NCI-H82 treated with DMSO at 0.1 percent for 48 hours (cell line): ENCODE measurements around the gene SZT2.
"Not testable (repeated sequence)": the region's sequence is repeated elsewhere in the genome, so short reads cannot be mapped to it uniquely, and the experiment has no call there.

Experiments
- DNase-seq: peaks from one replicate; lab custom pipeline; 2025; ENCODE audit not compliant: unreplicated experiment; lab: John Stamatoyannopoulos, UW

Gene SZT2

GRCh38 chr1:43453442-43454269 lies 64.0 kb downstream of the SZT2 start, which contains the start of gene HYI:
Gene HYI, minus strand, starts transcription at chr1:43453931. Its CDS starts 138 bp downstream, at chr1:43453793.
- DNase-seq: no peak

- no peak for DNase-seq
These were observed 64.7 kb downstream of the SZT2 start for GRCh38 chr1:43454270-43455011.

- no peak for DNase-seq
These were observed 65.7 kb downstream of the SZT2 start for GRCh38 chr1:43455213-43455889.

GRCh38 chr1:43458379-43458778 lies 68.7 kb downstream of the SZT2 start:
- not testable (repeated sequence) for DNase-seq

DNA sequence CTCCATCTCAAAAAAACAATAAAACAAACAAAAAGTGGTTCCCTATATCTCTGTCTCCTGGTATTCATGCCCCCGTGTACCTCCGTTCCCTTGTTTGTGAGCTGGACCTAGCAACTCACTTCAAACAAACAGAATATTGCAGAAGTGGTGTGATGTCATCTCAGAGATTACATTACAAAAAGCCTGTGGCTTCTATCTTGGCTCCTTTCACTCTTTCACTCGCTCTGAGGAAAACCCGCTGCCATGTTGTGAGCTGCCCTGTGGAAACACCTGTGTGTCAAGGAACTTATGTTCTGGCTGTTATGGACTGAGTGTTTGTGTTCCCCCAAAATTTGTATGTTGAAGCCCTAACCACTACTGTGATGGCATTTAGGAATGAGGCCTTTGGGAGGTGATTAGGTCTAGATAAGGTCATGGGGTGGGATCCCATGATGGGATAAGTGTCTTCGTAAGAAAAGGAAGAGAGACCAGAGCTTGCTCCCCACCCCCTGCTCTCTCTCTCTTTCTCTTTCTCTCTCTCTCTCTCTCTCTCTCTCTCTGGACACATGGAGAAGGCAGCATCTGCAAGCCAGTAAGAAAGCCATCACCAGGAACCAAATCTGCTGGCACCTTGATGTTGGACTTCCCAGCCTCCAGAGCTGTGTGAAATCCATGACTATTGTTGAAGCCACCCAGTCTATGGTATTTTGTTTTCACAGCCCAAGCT lies 71.4 kb downstream of the SZT2 start:
- no peak for DNase-seq

DNA sequence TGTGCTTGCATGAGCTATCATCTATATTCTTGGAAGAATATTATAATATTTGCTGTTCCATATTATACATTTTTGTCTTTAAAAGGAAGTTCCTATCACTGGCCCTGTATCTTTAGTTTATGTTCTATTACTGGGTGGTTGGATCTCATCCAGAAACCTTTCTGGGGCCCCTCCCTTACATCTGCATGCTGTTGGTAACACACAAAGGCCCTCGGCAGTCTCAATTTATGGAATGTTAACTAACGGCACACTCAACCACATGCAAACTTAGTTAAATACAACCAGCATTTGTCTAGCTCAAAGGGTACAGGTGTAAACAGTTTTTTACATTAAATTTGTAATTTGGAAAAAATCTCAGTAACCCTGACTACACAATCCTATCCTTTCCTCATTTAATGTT lies 73.8 kb downstream of the SZT2 start:
- DNase-seq: no peak

DNA sequence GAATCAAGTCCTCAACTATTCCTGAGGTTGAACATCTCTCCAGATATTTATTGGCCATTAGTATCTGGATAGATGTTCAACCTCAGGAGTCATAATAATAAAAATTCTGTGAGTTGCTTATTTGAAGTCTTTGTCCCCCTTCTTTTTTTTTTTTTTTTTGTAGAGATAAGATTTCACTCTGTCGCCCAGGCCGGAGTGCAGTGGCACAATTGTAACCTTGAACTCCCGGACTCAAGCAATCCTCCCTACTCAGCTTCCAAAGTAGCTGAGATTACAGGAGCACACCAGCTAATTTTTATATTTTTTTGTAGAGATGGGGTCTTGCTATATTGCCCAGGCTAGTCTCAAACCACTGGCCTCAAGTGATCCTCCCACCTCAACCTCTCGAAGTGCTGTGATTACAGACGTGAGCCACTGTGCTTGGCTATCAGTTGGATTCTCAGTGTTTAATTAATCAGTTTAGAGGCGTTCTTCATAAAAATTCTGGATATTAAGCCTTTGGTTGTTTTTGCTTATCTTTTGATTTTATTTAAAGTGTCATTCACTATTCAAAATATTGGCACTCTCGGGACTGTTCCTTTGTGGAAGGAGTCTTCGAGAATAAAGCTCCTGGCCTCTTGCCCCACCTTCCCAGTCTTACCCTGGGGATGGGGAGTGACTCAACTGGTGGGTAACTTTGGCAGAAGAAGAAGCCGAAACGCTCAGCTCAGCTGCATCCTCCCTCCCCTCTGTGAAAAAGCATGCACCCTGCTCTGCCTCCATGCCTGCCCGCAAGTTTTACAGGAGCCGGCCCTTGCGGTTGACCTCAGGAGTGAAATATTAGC lies 75.2 kb downstream of the SZT2 start:
- DNase-seq: no peak

DNA sequence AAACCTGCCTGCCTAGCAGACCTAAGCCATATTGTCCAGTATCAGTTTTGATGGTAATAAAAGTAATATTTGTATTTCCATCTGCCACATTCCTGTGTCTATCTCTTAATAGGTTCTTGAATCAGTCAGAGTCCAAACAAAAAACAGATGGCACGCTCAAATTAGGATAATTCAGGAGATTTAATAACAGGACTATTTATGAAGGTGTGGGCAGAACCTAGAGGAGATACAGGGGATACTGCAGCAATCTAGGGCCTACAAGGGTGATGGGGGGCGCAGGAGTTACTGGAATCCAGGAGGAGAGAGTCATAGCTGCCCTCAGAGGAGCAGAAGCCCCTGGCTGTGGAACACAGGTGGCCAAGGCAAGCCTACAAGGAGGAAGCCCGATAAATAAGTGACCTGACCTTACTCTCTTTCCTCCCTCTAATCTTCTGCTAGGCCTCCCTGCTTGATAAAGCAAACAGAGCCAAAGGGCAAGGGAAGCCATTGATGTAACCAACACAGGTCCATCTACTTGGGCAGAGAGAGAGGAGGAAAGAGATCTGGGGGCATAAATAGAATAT lies 75.9 kb downstream of the SZT2 start:
- DNase-seq: peak; percentile 68

GRCh38 chr1:43466403-43466802 lies 76.7 kb downstream of the SZT2 start:
- peak; percentile 69 for DNase-seq

DNA sequence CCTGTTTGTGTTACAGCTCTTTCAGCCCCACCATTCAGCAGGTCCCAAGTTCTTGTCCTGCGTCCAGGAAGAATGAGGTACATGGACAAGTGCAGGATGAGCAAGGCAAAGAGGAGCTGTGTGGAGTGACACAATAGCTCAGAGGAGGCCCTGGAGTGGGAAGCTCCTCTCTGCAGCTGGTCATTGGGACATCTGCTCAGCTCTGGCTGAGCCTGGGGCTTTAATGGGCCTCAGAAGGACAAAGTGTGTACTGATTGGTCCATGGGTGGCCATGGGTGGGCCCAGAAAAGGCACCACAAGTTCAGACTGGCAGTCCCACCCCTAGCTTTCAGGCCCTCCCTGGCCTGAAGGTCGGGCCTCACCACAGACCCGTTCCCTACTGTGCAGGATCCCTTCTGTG lies 78.7 kb downstream of the SZT2 start:
- DNase-seq: no peak

DNA sequence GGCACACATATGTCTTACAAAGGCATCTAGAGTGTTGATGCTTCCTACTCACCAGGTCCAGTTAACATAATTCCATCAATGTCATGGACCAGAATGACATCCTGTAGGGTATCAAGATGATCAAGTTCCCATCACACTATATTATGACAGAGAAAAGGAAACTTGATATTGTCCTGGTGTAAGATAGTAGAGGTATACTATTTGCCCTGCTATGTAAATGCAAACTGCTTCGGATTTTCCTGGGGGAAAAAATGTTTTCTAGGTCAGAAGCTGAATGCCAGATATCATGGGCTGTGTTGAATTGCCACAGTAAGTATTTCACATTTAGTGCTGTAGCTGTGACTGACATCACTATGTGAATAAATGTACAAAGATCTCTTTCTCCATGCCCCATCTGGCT lies 80.2 kb downstream of the SZT2 start:
- DNase-seq: no peak

DNA sequence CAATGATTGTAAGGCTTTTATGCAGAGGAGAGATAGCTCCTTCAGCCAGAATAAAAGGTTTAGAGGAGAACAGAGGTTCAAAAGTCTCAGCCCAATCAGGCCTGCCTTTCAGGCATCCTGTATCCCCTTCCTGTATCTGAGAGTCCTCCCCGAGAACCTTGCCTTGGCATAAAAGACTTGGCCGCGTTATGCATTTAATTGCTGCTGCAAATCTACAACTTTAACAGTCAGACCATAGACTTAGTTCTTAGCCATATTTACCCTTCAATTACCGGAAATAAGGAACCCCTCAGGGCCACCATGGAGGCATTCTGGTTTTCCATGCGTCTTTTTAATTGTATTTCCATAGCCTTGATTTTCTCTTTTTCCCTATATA lies 82.4 kb downstream of the SZT2 start:
- DNase-seq: no peak

DNA sequence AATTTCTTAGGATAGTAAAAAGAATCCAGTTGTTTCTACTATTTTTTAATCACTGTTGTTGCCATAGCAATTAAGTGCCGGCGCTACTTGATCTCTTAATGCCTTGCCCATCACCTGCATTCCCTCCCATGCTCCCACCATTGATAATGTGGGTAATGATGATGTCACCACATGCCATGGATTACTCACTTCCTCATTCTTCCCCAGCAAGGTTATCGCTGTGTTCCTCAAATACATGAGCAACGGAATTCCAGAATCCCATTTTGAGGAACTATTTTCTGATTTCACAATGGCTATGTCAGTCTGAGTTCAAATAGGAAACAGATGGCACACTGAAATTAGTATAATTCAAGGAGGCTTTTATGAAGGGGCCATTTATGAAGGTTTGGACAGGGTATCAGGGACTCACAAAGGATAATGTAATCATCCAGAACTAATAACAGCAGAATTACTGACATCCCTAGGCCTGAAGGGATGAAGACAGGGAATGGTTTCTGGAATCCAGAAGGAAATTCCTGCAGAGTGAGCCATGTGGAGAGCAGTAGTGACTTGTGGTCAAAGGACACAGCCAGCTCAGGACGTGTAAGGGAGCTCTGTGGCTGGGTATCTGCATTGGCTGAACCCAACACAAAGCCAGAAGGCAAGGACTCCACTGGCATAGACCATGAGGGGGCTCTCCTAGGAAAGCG lies 82.9 kb downstream of the SZT2 start:
- not testable (repeated sequence) for DNase-seq

GRCh38 chr1:43473463-43473862 lies 83.8 kb downstream of the SZT2 start:
- DNase-seq: no peak

GRCh38 chr1:43475611-43476401 lies 86.1 kb downstream of the SZT2 start:
- not testable (repeated sequence) for DNase-seq

GRCh38 chr1:43477716-43478115 lies 88.0 kb downstream of the SZT2 start:
- DNase-seq: no peak

DNA sequence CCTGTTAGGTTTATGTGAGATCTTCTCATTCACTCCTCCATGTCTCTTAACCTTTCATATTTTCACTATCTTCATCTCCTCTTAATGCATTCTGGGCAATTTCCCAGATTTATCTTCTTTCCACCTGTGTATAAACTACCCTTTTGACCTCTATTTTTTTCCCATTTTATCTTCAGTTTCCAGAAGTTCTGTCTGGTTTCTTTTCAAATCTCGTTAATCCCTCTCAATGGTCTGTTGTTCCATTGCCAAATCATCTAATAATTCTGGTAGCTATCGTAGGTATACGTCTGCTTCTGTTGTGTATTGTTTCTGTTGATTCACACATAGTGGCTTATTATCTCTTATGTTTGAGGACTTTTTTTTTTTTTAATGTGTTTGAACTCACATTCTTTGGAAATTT lies 89.7 kb downstream of the SZT2 start:
- DNase-seq: no peak

DNA sequence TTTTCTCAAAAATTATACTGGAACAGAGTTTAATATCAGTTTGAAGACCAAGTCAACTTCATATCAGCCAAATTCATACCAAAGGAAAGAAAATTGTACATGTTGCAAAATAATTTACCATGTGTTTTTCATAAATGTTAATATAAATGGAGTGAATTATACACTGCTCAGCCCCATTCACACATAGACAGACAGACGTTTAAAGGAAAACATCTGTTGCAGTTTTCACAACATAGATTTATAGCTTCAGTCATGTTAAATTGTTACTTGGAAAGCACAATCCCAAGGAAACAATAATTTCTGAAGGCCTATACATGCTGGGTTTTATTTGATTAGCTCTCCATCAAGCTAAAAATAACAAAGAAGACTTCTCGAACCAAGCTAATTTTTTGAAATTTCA lies 91.8 kb downstream of the SZT2 start:
- no peak for DNase-seq

- DNase-seq: no peak
These were observed 92.5 kb downstream of the SZT2 start for GRCh38 chr1:43482215-43482614.
